ACHN (cell line): ENCODE results near the gene CDC42BPB.

Source experiments
- DNase-seq: peaks from one replicate; pipeline ENCODE4 v3.0.0-alpha.2; 2015
- in situ Hi-C: cut with HindIII; loops from 2 replicates; pipeline ENCODE4 v1.10.0; 2017; ENCODE audit warnings: low sequenced_read_pairs, low pct_ligation_motif_present, low pct_unique_long_range_greater_than_20kb

Gene CDC42BPB

DNA sequence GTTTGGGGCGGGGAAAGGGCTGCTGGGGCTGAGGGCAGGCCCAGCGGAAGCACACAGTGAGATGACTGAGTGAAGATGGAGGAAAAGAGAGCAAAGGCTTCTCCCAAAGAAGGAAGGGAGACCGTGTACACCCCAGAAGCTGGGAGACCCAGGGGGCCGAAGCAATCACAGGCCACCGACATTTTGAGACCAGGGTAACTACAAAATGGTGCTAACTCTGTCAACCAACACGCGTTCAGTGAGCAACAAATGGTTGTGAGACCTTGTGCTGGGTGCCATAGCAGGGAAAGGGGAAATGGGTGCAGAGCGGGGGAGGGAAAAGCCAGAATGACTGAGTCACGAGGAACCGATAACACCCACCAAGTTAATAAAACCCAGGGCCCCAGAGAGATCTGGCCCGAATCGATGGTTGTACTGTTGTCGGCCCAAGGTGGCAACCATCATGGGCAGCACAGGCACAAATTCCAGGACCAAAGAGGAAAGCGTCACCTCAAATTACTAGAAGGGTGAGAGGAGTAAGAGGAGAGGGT lies 50.3 kb downstream of the CDC42BPB start:
- in situ Hi-C loops = no loop called here
- DNase-seq = no peak

DNA sequence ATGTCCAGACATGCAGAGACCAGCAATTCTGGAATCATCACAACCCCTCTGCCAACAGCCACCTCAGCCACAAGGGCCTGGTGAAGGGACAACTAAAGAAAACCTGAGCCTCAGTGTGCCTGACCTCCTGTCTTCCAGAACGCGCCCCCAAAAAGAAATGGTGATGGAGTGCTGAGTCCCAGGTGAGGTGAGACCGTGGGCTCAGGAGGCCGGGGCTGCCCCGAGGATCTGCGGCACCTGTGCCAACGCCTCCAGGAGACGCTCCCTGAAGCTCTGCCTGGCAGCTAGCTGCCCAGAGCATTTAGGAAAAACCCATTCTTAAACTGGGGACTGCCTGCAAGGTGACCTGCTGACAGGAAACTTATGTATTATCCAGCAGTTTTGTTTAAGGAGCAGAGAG lies 51.2 kb downstream of the CDC42BPB start:
- DNase-seq = no peak
- in situ Hi-C loops = no loop called here

DNA sequence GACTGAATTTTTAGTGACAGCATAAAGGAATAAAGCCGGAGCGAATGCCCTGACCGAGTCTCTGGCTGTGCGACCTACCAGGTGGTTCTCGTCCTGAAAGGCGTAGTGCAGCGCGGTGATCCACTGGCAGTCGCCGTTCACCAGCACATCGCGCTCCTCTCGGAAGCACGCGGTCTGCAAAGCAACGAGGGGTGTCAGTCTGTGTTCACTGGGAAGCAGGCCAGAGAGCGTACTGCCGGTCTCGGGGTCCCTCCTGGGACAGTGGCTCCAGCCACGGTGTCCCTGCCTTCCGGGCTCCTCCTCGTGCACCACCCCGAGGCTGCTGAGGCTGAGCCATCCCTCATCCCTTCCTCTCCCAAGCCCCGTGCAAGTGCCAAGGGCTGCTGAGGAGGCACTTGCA lies 53.5 kb downstream of the CDC42BPB start:
- DNase-seq = no peak
- in situ Hi-C loops = no loop called here

DNA sequence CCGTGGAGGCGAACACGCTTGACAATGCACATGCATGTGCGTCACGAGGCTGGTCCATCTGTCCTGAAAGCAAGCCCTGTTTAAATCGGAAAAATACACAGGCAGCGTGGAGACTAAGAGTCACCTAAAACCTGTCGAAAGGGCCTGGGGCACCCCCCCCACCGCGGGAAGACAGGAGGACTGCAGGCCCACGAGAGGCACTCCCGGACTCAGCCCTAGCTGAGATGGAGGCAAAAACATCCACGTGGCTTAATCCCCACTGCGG lies 54.1 kb downstream of the CDC42BPB start:
- no peak for DNase-seq
- in situ Hi-C loops = no loop called here

DNA sequence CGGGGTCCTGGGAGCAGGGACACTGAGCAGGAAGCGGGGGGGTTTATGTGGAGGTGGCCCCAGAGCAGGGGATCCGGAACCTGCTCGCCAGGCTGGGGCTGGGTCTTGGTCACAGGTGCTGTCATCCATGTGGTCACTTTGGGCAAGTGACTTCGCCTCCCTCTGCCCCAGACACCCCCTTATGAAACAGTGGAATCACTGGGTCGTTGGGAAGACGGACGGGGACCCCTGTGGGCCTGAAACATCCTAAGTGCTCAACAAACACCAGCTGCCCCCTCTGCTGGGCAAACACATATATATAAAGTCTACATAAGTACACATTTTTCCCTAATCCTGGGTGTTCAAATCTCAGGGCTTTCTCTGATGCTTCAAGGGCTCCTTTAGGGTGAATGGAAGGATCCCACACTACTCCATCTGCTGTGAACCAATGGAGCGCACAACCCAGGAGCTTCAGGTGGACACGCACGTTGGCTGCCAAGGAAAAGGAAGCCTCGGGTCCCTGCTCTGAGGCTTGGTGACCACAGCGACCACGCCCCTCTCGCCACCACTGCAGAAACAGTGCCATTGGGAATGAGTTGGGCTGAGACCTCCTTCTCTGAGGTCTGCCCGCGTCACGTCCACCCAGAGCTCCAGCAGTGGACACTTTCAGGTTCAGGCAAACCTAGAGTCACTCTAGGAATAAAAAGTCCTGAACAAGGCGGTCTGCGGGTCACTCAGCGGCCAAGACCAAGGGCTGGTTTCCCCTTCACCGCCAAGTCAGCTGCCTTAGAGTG lies 54.6 kb downstream of the CDC42BPB start:
- in situ Hi-C loops = no loop called here
- no peak for DNase-seq

DNA sequence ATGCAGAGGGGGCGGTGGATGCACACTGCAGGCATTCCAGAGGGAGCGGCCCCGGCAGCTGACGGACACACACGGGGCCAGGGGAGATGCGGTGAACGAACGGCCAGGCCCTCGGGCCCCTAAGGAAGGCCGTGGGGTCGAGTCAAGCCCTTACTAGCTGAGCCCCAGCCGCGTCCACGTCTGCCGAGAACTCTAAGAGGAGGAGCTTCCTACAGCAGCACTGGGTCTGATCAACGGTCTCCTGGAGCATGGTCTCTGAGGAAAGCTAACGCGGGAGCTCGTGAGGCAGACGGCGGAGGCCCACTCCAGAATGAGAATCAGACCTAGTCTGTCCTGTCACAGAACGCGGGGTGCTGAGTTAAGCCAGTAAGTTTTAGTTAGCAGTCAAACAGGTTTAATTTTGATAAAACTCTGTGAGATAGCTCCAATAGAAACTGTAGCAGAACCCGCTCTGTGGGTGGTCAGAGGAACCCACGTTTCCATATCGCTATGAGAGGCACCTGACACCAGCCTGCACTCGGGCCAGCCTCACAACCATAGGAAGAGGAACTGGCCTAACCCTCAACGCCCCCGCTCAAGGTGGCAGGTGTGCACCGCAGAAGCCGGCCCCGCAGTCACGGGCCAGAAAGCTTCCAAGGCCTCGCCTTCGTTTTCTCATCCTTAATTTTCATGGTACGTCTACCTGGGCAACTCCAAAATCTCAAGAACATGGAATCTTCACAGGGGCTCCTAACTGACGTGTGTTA lies 55.5 kb downstream of the CDC42BPB start:
- in situ Hi-C loops = no loop called here
- no peak for DNase-seq

DNA sequence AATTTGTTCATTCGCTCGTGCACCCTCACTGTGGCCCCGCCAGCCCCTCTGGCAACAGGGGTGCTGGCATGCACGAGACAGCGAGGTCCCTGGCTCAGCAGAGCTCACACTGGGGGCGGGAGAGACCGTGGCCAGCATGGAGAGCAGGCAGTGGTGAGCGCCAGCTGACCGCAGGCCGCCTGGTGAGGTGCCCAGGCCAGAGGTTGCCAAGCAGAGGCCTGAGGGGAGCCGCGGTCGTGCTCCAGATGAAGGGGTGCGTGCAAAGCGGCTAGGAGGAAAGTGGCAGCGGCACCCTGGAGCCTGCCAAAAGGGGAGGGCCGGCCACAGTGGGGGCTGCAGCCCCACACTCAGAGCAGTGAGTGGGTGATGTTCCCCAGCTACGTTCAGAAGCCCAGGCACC lies 56.1 kb downstream of the CDC42BPB start:
- in situ Hi-C loops = no loop called here
- no peak for DNase-seq

DNA sequence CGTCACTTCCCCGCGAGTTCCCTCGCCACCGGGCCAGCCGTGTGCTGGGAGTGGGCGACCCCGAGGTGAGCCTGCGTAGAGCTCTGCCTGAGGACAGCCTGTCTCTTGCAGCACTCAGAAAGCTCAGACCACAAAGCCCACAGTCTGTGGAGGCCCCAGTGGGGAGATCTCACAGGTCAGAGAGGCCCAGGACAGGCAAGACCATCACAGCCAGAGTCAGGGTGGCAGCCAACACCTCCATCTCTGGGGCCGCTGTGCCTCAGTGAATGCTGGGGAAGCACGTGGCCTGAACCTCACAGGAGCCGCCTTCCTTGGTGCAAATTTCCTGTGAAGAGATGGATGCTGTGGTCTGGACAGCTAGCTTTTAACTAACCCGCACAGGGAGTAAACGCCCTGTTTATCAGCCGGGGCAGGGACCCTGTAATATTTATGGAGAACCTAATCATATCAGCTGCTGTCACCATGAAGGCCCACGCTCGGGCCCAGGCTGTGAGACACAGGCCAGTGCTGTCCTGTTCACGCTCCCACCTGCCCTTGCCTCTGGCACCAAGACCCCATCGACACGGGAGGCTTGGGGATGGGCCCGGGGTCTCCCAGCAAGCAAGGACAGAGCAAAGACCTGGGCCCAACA lies 56.9 kb downstream of the CDC42BPB start:
- DNase-seq = no peak
- in situ Hi-C loops = no loop called here

DNA sequence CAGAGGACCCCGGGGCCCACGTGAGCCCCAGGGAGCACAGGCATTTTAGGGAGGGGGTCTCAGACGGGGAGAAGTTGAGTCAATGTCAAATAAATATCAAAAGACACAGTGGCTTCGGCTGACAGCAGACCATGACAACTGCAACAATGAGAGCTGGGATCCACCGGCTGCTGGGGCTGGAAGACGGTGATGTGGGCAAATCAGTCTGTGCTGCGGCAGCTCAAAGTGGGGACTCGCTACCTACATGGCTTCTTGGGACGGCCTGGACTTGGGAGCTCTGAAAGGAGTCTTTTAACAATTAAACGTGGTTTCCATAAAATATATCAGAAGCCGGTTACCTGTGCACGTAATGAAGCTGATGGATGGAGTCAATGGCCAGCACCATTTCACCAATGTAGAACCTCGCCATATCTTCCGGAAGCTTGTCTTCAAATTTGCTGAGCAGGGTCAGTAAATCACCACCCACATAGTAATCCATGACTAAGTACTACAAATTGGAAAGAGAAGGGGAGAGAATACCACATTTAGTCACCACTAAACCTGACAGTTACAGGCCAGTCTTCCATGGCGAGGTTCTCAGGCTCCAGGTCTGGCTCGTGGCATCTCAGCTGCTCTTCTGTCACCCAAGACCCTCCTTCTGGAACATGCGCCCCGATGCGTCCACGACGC lies 58.0 kb downstream of the CDC42BPB start:
- in situ Hi-C loops = no loop called here
- DNase-seq = no peak

DNA sequence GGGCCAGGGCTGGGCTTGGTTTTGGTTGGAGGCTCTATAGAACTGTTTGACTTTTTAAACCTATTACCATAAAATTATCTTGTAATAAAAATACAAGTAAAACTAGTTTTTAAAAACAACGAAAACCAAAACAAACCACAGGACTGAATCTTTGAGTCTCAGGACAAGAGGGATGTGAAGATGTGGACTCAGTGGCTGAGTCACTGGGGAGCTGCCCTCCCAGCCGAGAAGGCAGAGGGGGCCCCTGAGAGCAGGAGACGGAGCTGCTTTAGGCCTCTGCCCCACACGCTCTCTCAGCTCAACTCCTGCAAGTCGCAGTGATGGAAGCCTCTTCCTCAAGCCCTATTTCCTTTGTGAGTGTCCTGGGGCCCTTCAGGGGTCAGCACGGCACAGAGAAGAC lies 59.0 kb downstream of the CDC42BPB start:
- in situ Hi-C loops = no loop called here

DNA sequence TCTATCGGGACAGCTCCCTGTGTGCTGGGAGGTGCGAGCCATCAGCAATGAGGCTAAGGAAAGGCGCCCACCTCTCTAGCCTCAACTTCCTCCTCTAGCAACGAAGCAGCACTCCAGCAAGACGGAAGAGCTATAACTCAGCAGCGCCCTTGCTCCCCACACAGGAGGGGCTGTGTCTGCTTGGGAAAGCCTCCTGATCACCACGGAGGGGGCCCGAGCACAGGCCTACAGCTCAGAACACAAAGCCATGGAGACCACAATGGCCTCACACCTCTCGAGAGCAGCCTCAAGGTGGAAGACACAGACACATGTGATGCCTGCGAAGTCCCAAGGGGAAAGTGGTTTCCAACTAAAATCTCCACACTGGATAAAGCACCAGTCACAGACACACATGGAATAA lies 60.4 kb downstream of the CDC42BPB start:
- DNase-seq = no peak
- in situ Hi-C loops = no loop called here

More for the DNA sequence above, 59.0 kb downstream of the CDC42BPB start:
- DNase-seq = no peak

DNA sequence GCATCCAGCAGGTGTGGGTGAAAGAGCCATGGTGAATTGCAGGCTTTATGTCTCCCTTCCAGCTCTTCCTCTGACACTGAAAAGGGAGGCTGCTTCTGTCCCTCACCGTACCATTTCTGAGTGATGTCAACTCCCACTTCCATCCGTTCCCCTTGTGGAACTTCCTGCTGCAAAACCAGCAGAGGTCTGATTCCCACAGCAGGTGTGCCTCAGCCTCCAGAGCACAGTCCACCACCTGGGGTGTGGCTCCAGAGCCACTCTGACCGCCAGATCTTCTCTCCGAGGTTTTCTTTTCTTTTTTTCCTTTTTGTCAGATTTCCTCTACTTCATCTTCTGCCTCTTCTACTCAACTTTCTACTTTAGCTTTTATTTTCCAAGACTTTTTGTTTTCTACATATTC lies 62.7 kb downstream of the CDC42BPB start:
- in situ Hi-C loops = no loop called here
- DNase-seq = no peak

DNA sequence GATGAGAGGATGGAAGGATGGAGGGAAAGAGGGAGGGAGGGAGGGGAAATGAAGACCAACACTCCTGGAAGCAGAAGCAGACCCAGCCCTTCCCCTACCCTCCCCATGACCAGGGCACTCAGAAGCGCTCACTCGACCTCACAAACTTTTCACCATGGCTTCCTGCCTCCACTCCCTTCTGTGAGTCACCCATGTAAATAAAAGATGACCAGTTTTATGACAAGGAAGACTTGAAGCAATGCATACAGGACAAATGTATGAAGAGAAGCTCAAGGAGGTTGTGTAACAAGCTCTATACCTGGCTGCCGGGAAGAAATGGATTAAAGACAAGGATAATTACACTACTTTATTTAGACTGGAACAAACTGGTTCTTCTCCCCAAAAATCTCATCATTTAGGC lies 63.8 kb downstream of the CDC42BPB start:
- in situ Hi-C loops = no loop called here
- DNase-seq = peak; percentile 35

DNA sequence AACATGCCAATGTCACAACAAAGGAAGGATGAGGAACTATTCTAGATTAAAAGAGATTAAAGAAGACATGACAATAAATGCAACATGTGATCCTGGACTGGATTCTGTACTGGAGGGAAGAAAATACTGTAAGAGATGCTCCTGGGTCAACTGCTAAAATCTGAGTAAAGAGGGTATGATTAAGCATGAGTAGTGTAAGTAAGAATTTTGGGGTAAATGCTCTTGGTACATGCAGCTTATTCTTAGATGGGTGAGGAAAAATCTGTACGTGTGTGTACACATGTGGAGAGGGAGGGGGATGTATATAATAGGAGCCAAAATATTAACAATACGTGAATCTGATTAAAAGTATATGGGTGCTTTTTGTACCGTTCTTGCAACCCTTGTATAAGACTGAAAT lies 66.0 kb downstream of the CDC42BPB start:
- no peak for DNase-seq
- in situ Hi-C loops = no loop called here

DNA sequence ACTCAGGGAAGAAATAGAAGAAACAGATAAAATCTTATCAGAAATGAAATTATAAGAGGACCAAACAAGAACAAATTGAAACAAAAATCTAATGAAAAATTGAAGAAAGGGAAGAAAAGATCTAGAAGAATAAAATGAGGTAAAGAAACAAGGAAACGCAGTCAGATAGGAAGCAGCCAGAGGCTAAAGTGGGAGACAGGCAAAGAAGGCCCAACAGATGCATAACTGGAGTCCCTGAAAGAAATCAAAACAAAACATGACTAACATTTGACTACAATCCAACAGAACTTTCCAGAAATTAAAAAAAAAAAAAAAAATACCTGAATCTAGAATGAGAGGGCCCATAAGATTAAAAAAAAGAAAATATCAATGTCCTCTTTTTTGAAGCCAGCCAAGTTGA lies 69.3 kb downstream of the CDC42BPB start:
- no peak for DNase-seq
- in situ Hi-C loops = no loop called here

DNA sequence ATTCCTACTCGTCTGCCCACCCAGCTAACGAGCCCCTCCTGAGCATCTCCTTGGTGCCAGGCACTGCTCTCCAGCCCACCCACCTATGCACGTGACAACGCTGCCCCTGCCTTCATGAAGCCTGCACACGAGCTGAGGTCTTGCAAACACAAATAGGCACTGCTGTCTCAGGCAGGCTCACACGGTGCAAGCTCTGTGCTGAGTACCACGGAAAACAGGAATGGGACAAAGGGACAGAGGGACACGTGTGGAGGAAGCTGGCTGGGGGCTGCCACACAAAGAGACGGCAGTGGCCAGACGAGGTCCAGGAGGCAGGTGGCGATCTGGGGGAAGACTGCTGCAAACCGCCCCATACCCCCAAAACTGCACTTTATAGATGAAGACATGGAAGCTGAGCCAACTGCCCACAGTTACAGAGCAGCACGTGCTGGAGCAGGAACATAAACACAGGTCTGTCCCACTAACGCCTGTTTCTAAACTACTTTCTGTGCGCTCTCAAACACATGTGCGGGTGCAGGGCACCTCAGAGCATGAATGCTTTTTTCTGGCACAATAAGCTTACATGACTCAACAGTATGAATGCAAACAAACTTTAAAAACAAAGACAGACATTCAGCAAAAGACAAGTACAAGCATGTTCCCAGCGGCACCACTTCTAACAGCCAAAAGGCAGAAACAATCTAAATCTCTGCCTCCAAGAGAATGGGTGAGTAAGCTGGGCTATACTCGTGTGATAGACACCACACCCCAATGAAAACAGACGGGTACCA lies 70.4 kb downstream of the CDC42BPB start:
- in situ Hi-C loops = no loop called here
- DNase-seq = no peak

DNA sequence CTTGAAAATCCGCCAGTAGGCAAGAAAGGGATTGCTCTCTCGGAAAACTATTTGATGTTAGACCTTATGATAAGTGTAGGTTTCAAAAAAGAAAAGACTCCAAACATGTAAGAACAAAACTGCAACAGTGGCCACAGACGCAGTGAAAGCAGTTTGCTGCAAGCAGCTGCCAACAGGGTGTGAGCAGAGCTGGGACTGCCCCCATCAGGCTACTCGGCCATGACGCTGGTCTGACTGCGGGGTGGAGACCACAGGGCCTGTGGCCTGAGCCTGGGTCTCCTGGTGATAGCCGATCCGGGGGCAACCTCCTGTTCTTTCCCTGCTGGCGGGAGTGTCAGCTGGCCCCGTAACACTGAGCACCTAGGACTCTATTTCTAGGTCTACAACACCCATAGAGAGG lies 71.7 kb downstream of the CDC42BPB start:
- in situ Hi-C loops = no loop called here
- no peak for DNase-seq

DNA sequence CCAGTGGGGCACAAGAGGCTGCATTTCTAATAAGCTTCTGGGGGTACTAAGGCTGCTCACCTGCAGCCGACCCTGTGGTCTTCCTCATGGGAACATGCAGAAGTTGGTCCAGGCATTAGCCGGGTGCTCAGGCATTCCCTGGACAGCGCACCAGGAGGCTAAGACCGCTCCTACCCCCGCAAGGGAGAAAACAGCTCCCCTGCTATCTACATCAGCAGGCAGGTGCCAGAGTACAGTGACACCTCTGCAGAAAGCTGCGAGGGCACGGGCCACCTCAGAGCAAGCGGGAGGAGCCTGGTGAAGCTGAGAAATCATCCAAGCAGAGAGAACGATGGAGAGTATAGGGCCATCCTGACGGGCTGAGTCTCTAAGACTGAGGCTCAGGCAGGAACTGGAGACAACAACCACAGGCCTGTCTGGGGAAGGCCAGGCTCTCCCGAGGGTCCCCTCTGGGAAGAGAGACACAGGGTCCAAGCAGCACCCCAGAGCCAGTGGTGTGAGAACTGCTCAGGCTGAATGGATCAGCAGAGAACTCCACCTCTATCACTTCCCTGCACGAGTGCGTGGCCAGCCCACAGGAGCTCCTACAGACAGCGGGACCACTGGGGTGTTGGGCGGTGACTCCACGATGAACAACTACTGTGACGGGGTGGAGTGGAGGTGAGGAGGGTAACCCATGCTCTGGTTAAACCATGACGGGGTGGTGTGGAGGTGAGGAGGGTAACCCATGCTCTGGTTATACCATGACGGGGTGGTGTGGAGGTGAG lies 72.8 kb downstream of the CDC42BPB start:
- DNase-seq = no peak
- in situ Hi-C loops = no loop called here
